HG03378 (cell line): ENCODE data around the gene DNTT.

ENCODE experiments used
- ATAC-seq: cut with Tn5 transposase; IDR thresholded peaks from one replicate; pipeline ENCODE4 v1.9.1; 2021; ENCODE audit warnings: mild to moderate bottlenecking, moderate library complexity; ENCODE audit not compliant: unreplicated experiment

DNTT gene

DNA sequence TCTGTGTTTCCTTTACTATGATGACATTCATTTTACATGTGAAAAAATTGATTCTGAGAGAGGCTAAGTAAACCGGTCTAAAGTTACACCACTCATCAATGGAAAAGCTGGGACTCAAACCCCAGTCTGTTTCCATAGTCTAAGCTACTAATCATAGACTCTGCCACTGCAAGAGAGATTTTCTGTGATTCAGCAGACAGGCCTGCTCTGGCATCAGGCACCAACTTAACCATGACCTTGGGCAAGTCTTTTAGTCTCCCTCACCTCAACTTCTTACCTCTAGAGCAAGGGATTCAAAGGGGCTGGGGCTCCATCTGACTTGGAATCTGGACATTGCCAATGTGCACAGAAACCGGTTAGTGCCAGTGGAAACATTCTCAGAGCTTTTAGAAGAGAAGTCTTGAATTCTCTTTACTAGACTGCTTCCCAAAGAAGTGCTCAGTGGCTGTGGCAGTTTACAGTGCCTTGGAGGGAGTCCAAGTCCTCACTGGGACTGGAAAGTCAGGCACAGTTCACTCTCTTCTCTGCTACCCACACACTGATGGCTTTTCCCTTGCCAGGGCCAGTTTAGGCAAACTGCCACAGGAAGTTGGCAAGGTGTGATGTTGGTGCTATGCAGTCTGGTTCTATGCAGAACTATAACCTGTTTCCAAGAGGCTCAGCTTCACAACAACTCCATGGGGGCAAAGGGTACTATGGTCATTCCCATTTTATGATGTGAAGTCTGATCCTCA lies 28.4 kb upstream of the DNTT start:
- ATAC-seq = no peak

DNA sequence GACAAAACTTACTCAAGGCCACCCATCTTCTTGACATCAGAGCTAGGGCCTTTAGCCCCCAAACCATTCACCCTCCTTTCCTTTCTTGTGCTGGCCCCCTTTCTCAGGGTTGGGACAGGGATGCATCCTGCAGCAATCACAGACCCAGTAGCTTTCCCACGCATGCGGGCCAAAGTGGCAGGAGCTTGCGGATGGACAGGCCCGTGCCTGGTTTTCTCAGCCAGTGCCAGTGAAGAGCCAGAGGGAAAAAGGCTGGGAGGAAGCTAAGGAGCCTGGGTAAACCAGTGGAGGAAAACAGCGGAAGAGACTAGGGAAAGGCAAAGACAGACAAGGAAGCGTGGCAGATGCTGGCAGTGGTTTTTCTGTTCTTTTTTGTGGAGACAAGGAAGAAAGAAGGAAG lies 27.8 kb upstream of the DNTT start:
- ATAC-seq = no peak

DNA sequence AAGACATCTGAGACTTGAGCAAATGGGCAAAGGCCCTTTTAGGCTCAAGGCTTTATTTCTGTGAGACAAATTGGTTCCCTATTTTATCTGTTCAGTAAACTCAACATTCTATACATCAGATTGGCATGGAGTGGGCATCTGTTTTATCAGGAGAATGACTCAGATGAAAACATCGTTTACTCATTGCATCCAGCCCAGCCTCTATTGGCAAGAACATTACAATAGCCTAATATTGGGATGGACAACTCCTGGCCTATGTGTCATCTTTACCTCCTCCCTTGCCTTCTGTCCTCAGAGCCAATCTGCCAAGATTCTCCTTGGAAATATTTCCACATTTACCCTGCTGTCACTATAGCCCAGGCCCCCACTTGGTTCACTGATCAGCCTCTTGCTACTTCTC lies 27.4 kb upstream of the DNTT start:
- no peak for ATAC-seq

DNA sequence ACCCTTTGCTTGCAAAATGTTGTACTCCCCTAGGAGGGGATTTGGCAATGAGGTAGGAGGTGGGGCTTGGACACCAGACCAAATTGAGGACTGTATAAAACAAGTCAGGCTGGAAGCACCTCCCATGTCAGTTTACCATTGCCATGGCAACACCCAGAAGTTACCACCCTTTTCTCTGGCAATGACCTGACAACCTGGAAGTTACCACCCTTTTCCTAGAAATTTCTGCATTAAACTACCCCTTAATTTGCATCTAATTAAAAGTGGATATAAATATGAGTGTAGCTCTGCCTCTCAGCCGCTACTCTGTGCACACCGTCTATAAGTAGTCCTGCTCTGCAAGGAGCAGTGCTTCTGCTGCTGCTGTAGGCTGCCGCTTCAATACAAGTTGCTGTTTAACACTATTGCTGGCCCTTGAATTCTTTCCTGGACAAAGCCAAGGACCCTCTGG lies 25.0 kb upstream of the DNTT start:
- no peak for ATAC-seq

DNA sequence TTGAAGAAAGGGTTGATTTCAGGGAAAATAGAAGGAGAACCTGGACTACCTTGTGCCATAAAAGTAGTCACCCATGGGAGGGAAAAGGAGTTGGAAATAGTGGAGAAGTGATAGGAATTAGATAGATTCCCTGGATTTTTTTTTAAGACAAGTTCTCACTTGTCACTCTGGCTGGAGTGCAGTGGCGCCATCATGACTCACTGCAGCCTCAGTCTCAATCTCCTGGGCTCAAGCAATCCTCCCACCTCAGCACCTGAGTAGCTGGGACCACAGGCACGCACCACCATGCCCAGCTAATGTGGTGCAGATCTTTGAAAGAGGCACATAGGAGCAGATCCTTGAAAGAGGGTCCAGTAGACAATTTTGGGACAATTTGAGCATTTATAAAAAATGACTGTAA lies 23.4 kb upstream of the DNTT start:
- no peak for ATAC-seq

DNA sequence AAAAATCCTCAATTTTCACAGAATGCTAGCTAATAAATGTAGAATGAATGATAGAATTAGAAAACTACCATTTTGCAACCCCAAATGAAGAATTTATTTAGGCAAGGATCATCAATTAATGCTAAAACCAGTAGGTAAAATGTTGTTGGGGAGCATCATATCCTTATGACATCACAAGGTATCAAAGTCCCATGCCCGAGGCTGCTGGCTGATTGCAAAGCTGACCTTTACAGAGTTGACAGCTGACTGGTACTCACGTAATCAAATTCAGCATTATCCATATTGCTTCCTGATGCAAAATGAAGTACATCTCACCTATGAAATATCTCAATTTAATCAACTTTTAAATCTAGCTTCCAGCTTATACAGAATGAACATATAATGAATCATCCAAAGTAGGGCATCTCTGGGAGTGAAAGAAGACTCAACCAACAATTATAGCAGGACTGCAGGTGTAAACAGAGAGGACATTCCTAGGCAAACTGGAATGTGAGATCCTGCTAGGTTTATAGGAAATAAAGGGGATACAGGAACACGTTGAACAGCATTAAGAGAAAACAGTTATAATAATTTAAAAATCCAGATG lies 22.7 kb upstream of the DNTT start:
- no peak for ATAC-seq

DNA sequence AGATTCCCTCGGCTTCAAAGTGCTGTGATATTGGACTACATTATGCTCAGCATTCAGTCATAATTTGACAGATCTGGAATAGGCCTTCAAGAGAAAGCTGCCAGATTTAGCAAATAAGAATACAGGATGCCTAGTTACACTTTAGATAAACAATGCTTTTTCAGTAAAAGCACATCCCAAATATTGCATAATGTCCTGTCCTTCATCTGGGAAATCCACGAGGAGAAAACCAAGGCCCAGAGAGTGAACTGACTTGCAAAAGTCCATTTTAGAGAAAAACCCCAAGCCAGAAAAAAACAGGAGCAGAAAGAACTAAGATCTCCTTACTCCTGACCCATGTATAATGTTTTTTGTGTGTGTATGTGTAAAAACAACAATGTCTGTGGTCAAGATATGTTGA lies 20.9 kb upstream of the DNTT start:
- ATAC-seq = no peak

DNA sequence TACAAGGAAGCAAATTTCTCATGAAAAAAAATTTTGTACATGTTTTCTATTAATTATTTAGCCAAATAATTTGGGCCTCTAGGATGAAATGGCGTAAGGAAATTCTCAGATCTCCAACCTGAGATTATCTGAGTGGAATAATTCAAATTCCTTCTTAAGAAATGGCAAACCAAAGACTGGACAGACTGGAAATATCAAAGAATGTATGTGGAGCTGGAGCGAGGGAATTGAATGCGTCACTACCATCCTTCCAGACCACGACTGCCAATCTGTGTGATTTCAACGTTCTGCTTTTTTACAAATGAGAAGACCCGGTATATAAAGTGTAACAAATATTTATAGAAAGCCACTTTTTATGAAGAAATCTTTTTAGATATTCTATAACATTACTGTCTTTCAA lies 20.5 kb upstream of the DNTT start:
- no peak for ATAC-seq

DNA sequence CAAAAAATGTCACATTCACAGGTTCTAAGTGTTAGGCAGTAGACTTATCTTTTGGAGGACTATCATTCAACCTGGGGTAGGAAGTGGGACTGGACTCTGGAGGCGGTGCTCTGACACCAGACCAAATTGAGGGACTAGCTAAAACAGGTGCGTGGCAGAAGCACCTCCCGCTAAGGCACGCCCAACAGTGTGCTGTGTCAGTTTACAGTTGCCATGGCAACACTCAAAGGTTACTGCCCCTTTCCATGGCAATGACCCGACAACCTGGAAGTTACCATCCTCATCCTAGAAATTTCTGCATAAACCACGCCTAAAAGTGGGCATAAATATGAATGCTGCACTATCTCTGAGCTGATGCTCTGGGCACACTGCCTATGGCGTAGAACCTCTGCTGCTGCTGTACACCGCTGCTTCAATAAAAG lies 18.9 kb upstream of the DNTT start:
- no peak for ATAC-seq

DNA sequence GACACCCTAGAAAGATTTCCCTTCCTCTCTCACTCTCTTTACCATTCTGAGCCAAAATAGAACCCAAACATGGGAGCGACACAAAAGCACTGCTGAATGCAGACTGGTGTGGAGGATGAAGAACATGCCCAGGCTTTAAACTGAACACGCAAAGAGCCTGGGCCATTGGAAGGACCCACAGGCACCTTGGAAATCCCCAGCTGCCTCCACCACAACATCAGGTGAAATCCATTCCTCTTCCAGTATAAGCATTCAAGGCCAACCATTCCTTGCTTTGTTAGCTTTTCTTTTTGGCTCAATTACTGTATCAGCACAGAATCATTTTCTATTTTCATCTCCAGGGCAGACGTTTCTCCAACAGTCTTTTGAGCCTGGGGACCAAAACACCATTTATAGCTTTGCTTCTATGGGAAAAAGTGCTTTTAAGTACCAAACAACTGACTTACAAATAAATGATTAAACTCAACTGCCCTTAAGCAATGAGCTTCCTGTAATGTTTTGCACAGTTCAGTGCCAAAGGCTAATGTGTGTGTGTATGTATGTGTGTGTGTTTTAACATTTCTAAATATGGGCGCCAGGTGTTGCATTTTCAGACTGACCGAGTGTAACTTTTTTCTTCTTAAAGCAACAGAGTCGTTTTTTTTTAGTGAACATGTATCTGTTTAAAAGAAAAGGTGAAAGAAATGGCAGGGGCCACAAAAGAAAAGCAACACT lies 16.7 kb upstream of the DNTT start:
- peak; percentile 64 for ATAC-seq

DNA sequence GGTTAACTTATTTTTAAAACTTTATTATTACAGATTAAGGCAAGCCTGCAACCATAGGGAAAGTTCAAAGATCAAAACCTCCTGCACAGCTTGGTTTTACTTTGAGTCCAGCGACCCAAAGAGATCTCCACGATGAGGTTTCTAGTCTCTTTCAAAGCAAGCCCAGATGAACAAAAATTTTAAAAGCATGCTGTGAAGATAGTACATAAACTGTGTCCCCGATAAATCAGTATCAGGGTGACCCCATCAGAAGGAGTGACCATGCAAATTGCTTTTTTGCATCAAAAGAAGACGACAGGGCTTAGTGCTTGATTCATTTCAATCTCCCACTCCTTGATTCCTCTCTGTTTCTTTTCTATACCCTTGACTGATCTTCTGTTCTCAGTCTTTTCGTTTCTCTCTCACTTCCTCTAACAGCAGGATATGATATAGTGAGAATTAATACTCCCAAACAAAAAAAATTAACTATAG lies 16.0 kb upstream of the DNTT start:
- ATAC-seq = peak; percentile 62

DNA sequence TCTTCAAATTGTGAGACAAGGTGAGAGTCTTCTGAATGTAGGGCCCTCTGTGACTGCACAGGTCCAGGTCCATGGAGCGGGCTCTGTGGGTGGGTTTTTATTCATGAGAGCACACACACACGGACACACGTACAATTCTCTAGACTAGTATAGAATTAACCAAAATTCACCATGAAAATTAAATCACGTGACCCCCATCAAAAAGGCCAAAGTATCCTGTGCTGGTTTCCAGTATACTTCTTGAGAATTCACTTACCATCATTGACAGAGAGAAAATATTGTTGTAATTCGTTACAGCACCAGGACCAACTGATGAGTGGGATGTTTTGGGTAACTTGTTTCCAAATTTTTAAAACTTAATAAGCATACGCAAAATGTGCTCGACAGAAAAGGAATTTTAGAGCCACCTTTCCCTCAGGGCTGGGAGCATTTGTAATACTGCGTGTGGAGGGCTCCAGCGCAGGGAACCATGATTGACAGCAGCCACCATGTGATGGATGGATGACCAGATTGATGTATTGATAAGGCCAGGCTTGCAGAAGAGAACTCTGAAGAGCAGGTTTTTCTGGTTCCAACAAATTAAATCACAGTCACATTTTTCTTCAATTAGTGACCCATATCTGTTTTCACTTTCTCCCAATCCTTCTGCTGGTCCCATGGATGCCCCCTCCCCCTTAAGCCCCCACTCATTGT lies 14.9 kb upstream of the DNTT start:
- ATAC-seq = no peak

DNA sequence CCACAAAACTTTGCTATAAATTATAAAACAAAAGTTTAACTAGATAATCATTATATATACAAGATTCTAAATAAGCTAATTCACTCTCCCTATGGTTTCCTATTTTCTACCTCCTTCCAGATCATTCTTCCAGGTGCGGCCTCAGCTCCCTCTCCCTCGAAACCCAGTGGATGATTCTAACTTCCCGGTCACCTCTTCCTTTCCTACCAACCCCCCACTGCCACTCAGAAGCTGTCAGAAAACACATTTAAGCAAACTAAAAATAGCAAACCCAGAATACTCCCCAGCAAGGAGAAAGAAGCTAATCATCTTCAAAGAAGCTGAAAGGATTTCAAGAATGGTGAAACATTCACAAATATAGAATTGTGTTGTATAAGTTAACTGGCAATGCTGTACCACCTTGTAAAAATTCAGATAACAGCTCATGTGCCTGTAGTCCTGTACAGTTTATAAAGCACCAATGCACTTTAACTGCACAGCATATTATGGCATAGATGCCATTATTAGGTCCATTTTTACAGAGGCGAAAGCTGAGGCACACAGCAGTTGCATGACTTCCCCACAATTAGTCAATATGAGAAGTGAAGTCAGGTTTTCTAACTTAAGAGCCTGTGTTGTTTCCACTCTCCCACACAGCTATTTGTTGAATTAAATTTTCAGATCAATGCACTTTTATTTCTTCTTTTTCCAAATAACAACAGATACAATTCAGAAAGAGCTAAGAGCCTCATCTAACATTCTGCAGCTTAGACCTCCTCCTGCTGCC lies 13.7 kb upstream of the DNTT start:
- ATAC-seq = peak; percentile 32

DNA sequence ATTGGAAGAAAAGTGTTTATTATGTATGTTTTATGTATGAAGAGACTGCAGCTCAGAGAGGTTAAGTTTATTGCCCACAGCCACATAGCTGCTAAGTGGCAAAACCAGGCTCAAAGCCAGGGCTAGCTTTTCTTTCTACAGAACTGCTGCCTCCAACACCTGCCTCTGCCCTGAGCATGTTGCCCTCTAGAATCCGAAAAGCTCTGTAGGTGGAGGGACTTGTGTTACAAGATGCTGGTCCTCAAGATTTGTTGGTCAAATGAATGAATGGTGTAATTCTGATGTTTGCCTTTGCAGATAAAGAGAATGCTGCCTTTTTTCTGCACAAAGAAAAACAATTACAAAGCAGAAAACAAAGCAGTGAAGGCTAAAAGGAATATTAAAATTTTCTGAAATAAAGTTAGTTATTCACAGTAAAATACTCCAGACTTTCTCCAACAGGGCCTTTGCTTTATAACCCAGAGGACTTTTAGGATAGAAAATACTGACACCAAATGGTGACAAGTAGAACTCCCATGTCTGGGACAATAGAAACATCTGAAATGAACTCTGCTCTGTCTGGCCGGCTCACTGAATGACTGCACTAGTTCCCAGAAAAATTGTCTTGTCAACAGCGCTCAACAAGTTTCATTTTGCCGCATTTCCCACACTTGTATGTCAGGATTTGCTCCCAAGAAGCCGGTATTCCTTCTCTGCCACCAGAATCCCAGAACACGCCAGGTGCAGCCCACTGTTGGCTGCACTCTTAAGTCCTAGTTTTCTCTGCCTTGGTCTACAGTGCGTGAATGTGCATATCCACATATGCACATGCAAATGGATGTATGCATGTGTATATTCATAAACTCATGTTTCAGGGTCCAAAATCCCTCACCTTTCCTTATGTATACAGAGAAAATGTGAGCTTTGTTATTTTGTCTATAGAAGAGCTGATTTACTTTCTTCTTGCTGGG lies 11.0 kb upstream of the DNTT start:
- ATAC-seq = peak; percentile 48

DNA sequence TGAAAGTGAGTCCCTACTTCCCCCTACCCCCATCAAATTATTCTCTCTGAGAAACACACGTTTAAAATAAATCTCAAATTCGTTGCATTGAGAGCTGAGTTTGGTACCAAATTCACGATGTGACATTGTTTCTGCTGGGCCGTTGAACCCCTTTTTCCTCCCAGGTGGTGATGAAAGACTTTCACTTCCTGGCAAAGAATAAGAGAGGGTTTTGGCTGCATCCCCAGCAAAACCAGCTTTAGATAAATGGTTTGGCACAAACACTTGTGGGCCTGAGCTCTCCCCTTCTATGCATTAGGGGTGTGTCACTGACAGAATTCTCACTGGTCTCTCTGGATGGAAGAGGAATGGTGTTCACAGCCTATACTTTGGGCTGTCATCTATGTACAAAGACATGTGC lies 8.8 kb upstream of the DNTT start:
- no peak for ATAC-seq

DNA sequence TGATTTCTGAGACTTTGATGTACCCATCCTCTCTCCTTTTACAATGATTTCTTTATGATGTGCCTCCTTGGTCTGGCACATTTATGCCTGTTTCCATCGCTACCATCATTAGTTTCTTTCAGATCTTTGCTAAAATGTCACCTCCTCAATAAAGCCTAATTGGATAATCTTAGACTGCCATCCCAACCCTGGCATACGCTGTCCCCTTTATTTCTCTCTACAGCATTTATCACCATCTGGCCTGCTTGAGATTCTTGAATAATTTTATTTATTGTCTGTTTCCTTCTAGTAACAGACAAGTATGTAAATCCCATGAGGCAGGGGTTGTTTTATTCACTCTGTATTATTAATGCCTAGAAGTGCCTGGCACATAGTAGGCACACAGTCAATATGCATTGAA lies 6.7 kb upstream of the DNTT start:
- no peak for ATAC-seq

DNA sequence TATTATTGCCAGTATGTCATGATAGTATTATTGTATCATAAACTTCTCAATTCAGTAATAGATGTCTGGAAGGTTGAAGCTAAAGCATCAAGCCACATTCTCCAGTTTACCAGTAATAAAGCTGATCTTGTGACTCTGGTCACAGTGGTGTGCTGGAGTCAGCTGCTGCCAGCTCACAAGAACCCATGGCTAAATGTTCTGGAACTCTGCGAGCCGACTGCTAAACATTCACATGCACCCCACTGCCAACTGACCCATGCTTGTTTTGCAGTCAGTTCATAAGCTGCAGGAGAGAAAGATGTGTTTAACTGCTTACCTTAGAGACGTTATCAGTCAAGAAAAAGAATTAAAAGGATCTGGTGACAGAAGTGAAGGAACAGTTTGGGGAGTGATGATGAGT lies 5.9 kb upstream of the DNTT start:
- no peak for ATAC-seq

DNA sequence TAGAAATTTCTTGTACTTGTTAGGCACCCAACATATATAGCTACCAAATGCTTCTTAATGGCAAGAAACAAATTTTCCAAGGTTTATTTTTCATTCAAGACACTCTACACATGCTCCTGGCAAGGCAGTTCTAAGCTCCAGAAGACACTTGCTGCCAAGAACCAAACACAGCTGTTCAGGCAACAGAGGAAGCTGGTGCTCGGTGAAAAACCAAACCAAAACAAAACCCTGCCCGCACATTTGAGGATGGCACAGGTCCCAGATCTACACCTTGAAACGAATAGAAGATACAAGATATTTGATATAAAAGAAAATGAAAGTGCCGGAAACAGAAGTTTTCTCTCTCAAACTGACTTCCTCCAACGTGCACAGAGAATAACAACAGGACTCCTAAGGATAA lies 4.9 kb upstream of the DNTT start:
- ATAC-seq = no peak

DNA sequence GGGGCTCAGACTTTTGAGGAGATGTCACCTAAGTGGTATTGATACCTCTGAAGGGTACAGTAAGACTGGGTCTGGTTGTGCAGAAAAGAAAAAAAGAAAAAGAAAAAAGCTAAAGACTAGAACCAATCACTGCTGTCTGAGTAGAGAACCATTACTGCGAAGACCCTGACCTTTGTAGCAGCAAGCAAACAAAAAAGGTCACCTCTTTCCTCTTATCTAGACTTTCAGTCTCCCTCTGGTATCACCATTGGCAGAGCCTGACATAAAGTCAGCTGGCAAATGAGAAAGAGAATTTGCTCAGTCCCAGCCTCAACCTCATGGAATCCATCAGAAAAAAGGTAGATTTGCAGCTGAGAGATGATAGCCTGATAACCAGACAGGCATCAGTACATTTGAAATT lies 2.6 kb upstream of the DNTT start:
- ATAC-seq = no peak

DNA sequence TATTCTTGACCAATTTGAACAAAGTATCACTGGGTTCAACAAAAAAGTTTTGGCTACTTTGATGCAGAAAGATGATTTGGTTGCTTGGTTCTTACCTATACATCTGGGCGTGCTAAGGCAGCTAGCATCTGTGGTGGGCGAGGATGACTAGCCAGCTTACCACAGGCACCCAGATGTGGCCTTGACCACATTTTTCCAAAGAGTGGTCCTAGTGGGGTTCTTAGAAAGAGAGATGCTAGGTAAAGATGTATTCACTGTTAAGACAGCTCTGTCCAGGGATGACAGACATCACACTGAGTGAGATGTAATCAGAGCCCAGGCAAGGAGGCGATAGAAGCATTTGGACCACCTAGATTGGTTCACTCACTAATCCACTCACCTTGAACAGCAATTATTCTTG lies 785 bp downstream of the DNTT start:
- no peak for ATAC-seq
